ENCODE results near the gene SLC39A1. TPM values are rescaled to one million over a fixed set of nuclear protein-coding genes. Genes with fewer than 3 reads are reported as not detected.

The SLC39A1 gene
- total and polyA plus RNA-seq, 2 of the 8 experiments (the other 6 are each of a cell fraction or from before 2014, with no cell fraction given): 238 to 337 TPM

DNA sequence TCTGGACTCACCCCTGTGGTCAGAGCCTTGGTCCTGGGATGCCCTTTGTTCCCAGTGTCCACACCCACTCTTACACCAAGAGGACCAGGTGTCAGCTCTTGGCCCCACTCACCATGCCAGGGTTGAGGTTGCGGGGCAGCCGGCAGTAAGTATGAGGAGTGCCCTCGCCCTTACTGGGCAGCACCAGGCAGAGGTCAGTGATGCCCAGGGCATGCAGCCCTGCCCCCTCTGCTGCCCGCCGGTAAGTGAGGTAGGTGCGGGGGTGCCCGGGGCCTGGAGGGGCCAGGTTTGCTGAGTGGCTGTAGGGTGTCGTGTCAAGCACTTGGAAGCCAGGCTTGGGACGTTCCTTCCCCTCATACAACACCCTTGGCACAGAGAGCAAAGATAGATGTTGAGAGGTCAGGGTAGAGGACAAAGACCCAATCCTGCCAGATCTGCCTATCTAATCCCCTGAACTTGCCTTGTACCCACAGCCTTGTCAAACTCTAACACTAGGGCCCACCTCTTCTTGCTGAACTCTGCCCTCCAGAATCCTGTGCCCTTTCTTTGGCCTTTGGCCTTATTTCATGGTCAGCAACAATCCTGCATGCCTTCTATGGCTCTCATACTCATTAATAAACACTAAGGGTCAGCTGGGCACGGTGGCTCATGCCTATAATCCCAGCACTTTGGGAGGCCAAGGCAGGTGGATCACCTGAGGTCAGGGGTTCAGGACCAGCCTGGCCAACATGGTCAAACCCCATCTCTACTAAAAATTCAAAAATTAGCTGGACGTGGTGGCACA is 20.4 kb downstream of the SLC39A1 start (continued):
- TF ChIP-seq, protein P1, sequence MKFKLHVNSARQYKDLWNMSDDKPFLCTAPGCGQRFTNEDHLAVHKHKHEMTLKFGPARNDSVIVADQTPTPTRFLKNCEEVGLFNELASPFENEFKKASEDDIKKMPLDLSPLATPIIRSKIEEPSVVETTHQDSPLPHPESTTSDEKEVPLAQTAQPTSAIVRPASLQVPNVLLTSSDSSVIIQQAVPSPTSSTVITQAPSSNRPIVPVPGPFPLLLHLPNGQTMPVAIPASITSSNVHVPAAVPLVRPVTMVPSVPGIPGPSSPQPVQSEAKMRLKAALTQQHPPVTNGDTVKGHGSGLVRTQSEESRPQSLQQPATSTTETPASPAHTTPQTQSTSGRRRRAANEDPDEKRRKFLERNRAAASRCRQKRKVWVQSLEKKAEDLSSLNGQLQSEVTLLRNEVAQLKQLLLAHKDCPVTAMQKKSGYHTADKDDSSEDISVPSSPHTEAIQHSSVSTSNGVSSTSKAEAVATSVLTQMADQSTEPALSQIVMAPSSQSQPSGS (IDR thresholded peaks at IDR 0.05; ENCODE audit: low read length): no peak
- TF ChIP-seq ASH2L (IDR thresholded peaks at IDR 0.05; ENCODE audit: low read length) (no peak), EZH2 (IDR thresholded peaks at IDR 0.05; ENCODE audit: low read depth, low read length, severe bottlenecking) (no peak)
